Activated CD4-positive, alpha-beta T cell treated with anti-CD3 and anti-CD28 coated beads for 1 hour (primary cell): ENCODE data around the gene UCN2.
"Not testable (repeated sequence)": the region's sequence is repeated elsewhere in the genome, so short reads cannot be mapped to it uniquely, and the experiment has no call there.

Experiments used
- DNase-seq: peaks from one replicate; pipeline ENCODE4 v3.0.0-alpha.2; 2020

Gene UCN2

DNA sequence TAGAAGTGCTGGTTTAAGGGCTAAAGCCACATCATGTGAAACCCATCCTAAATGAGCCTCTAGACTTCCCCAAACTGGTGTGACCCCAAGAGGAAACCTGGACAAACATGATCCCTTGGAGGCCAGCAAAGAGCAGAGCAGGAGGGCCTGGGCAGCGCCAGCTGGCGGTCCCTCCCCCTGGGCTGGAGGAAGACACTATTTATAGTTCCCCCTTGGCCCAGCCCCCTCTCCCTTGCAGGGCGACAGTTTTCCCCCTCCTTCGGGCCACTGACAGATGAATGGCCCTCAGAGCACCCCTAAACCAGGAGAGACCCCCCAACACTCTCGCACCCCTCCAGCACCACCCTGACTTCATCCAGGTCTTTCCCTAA is 2.9 kb downstream of the UCN2 start:
- DNase-seq = no peak

DNA sequence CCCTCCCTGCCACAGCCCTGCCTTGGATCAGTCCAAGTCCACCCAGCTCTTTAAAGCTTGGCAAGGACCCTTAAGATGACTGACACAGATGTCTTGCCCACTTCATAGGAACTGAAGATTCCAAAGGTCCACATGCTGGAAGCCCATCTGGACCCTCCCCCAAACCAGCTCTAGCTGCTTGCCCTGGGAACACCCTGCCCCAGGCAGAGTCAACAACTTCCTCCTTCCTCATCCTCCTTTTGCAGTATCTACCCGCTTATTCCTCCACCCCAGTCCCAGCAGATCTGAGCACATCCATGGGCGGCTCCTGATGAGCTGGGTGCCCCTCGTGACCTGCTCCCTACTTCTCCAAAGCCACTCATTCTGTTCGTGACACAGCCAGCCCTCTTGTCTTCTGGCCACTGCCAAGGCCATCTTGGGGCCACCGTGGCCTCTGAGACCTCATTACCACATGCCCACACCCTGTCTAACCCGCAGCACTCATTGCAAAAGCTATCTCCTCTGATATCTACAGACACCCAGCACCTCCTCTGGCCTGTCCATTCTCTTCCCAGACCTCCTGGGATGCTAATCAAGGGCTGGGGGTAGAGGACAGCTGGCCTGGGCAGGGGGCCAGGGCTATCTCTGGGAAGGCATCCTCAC is 5.0 kb downstream of the UCN2 start:
- no peak for DNase-seq

DNA sequence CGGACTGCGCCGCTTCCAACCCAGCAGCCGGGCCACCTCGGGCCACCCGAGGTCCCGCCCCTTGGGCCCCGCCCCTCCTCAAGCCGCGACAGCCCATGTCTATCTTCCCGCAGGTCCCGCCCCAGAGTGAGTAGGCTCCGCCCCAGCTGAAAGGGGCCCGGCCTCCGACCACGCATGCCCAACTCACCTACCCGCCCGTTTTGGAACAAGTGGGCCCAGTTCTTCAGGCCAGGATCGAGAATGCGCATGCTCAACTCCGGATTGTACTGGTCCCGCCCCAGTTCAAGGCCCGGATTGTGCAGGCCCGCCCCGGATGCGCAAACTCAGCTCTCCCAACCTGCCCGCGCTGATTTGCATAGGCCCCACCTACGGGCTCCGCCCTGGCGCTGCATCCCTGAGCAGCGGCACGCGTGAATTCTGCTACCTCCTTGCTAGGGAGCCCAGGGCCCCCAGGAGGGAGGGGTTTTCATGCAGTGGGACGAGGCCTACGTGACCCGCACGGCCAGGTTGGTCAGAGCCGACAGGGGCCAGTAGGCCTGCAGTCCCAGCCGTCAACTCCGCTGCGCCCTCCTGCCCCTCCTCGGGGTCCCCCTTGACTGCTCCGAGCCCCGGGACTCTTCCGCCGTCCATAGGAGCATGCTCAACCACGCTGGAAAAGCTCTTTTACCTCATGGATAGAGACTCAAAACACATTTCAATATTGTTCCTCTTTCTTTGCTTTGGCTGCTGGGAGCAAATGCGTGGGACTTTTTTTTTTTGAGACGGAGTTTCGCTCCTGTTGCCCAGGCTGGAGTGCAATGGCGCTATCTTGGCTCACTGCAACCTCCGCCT is 6.6 kb downstream of the UCN2 start, which contains the start of gene PFKFB4:
TSS of gene PFKFB4 (minus strand) at position 8 of the 831 bp plus-strand sequence. CDS start 26 bp downstream, outside the sequence.
- DNase-seq = peak; percentile 99

DNA sequence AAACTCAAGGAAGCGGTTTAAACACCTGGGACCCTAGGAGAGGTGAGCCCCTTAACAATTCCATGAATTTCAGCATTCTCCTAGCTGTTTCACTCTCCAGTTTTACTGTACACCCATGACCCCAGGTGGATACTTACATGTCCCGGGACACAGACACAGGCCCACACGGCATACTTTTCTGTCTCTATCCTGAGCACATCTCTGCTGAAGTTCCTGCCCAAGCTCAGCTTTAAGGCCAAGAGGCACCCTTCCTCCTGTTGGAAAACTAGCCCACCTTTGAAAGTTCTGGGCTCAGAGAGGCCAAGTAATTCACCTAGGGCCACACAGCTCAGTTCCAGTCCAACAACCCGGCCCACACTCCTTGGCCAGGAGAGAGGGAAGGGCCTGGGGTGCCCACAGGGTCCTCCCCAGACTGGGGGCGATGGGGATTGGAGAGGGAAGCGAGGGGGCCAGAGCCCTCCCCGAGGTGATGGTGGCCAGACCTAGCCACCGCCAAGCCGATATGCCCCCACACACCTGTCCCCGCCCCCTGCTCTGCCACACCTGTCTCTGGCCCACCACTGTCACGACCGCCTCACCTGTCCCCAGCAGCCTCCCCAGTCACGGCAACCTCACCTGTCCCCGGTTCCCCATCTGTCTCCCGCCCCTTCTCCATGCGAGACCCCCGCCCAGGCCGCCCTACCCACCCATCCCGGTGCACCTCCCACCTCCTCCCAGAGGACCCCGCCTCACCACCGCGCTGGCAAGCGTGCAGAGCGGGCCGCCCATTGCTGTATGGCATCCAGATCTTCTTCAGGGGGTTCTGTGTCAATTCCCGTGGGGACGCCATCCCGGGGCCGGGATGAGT is 7.4 kb downstream of the UCN2 start:
- no peak for DNase-seq

DNA sequence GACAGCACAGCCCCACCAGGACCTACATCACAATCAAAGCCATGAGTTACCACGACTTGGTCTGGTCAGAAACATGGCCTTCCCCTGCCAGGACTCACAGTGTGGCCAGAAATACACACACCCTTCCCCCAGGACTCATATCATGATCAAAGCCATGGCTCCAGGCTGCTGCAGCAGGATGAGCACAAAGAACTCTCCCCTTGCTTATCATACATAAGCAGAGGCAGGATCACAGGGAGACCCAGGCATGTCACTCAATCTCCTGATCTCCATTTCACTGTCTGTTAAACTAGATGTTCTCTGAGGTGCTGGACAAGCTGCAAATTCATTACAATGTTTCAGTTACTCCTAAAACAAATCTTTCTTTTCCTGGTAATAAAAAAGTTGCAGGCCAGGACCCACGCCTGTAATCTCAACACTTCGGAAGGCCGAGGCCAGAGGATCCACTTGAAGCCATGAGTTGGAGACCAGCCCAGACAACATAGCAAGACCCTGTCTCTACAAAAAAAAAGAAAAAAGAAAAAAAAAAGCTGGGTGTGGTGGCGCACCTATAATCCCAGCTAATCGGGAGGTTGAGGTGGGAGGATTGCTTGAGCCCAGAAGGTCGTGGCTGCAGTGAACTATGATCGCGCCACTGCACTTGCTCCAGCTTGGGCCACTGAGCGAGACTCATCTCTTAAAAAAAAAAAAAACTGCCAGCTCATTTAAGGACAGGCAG is 8.2 kb downstream of the UCN2 start:
- no peak for DNase-seq

DNA sequence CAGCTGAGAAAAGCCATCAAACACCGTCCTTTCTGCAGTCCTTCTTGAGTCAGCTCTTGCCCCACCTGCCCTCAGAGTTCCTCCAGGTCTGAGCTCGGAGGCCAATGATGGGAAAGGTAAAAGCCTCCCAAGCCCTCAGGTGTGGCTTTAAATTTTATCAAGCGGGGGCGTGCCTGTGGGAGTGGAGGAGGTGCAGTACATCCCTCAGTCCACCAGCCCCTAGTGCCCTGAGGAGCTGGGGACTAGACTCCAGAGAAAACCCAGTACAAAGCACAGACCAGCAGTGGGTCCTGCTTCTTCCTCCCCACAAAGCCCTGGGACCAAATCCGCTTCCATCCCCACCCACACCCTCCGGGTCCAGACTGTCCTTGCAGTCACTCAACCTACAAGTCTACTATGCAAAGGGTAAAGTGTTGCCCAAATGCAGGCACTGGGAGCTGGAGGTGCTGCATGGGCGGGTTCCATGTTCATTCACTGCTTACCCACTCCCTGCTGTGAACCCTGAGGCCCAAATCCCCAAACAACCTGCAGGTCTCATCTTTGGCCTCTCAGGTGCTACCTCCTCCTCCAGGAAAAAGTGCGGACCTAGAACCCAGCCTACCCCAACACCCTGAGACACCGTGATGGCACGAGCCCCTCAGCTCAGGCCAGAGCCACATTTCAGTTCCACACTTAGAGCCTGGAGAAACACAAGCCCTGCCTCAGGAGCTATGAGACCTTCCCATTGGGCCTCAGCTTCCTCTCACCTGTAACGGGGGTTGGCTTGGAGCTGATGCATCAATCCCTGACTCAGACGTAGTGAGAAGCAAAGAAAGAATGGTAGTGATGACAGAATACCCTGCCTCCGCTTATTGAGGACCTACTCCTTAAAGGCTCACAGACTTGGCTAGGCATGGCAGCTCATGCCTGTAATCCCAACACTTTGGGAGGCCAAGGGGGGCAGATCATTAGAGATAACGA is 9.4 kb downstream of the UCN2 start:
- no peak for DNase-seq

DNA sequence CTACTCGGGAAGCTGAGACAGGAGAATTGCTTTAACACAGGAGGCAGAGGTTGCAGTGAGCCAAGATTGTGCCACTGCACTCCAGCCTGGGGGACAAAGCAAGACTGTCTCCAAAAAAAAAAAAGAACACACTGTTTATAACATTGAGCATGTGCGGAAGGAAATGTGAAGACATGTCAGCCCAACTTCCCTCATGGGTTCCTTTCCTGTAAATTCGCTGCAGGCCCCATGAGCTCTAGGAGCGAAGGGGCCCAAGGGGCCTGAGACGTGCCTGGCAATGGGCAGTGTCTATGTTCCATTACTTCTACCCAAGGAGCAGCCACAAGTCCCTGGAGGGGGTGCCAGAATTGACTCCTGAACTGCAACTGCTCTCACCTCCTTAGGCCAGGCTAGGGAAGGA is 10.2 kb downstream of the UCN2 start:
- DNase-seq = no peak

DNA sequence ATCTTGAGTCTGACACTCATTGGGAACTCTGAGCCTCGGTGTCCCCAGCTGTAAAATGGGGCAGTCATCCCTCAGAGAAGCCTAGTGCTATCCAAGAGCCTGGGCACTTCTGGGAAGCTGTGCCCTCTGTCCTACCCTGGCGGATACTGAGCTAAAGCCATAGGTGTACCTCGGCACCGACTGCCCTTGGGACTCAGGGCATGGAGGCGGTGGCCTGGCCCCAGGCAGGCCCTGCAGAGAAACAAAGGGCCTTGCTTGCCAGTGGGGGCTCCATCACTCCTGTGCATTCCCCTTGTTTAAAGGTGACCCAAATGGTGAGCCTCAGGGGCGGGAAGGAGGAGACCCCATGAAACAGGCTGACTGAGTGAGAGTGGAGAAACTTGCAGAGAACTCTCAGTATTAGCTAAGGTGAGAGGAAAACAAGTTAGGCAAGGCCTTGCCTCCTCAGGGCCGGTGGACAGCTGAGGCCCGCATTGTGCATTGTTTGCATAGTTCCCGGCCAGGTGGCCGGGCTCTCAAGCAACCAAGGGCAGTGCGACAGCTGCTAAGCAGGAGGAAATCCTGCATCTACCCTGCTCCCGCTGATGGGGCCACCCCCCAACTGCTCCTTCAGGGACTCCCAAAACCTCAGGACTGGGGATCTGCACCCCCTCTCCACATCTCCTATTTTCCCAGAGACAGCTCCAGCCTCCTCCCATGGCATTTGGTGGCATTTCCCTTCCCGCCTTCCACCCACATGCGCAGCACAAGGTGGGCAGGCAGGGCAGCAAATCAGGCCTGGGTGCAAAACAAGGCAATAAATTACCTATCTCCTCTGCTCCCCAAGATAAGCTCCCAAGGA is 11.2 kb downstream of the UCN2 start:
- no peak for DNase-seq

DNA sequence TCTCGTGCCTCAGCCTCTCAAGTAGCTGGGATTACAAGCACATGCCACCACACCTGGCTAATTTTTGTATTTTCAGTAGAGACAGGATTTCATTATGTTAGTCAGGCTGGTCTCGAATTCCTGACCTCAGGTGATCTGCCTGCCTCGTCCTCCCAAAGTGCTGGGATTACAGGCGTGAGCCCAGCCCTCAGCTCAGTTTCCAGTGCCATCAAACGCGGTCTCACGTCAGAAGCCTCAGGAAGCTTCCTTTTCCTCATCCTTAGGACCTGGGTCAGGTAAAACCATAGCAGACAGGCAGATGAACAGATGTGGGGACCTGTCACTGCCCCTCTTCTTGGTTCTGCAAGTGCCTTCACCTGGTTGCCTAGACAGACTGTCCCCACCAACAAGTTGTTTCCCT is 11.9 kb downstream of the UCN2 start:
- not testable (repeated sequence) for DNase-seq

DNA sequence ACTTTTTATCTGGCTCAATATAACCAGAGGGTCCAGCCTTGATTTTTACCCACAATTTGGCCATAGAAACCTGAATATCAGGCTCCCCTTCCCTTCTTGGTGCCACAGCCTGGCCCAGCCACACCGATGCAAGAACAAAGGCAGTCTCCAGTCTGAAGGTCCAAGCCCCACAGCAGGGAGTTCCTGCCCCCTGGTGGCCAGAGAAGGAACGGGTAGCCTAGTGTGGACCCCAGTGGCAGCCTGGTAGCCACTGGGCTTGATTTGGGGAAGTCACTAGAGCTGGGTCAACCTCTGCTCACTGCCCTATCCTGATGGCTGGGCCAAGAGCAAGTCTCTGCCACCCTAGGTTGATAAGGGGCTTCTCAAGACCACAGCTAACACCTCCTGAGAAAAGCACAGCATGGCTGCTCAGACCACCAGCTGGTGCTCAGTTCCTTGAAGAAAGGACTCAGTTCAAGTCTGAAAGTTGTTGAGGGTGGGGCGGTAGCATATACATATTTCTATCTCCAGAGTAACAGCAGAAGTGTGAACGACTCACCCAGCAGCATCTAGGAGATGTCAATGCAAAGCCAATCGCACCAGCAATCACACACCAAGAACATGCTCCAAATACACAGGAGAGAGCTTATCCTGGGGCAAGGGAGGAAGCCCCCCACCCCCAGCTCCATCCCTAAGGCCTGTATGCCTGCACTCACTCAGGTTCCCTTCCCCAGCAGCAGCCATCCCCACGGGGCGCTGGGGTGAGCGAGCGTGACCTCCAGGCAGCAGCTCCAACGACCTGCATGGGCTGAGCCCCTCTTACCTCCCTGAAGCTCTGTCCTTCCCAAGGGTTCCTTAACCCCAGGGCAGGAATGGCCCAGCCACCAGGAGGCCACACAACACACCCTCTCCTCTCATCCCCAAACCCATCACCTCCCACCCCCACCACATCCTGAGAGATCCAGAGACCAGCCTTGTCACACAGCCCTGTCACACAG is 14.6 kb downstream of the UCN2 start:
- DNase-seq = peak; percentile 75

DNA sequence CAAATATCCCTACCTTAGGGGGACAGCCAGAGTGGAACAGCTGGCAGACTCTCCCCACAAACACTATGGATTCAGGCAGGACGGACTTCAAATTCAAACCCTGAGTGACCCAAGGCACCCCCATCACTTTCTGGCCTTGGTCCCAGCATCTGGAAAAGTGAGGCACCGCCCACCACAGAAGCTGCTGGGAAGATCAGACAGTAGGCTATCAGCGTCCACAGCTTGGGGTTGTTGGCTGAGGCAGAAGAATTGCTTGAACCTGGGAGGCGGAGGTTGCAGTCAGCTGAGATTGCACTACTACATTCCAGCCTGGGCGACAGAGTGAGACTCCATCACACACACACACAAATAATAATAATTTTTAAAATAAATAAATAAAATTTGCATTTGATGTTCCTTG is 15.5 kb downstream of the UCN2 start:
- DNase-seq = no peak

DNA sequence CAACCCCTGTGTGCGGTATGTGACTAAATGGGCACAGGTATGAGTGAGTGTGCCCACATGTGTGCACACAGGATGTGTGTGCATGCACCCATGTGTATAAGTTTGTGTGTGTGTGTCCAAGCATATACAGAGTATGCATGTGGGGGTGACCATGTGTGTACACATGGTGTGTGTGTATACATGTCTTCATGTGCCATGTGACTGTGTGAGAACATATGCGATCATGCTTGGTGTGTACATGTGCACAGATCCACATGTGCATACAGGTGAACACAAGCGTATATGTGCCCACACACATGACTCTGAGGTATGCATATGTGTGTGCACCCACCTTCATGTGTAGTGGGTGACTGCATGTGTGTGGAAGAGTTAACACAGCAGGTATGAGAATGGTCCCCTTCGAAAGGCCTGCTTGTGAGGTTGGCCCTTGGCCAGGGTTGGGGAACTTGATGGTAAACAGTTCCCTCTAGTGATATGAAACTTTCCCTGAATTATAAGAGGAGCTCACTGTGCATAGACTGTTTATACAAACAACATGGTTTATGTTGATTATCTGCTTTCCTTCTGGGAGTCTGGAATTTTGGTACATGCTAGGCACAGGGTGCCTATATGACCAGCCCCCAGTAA is 17.3 kb downstream of the UCN2 start:
- no peak for DNase-seq

DNA sequence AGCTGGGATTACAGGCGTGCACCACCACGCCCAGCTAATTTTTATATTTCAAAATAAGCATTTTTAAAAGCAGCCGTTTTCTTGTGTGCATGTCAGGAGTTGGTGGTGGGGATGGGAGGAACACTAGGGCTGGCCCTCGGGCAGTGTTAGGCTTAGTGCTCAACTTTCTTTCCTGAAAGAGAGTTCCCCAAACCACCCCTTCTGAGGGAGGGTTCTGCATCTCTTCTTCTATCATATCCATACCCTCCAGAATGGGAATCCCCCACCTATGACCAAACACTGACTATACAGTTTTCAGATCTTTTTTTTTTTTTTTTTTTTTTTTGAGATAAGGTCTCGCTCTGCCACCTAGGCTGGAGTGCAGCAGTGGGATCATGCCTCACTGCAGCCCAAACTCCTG is 19.4 kb downstream of the UCN2 start:
- DNase-seq = no peak

DNA sequence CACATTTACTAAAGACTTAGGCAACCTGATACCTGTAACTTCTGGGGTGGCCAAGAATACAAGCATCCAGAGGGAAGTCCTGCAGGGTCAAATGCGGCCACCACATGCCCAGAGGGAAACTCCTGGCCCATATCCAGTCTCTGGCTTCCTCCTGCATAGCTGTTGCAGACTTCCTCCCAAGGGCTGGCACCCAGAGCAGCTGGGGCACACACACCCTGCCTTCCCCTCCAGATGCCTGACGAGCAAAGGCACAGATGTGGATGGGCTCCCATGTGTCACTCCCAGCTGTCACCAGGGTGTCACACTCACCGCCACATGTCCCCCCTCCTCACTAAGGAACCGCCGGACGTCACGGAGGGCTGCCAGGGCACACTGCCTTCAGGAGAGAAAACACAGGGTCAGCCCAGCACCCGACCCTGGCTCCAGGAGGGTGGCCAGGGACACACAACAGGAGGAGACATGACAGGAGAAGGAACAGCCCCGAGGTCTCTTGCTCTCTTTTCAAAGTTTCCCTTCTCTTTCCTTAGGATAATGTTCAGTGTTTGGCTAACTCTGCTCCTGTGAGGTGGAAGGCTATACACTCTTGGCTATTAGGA is 20.2 kb downstream of the UCN2 start:
- DNase-seq = no peak

DNA sequence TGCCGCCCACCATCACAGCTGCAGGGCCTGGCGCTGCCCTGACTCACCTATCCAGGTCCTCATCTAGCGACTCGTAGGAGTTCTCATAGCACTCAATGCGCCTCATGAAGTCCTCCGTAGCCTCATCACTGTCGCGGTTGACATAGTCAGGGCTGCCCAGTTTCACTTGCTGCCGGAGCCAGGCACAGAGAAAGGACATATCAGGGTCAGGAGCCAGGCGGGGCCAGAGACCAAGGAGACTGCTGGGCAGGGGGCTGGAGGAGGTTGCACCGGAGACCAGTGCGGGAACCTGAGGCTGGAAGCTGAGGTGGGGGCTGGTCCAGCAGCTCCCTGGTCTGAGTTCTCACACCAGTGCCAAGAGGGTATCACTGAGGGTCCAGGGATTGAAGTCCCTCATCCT is 25.1 kb downstream of the UCN2 start:
- DNase-seq = no peak

DNA sequence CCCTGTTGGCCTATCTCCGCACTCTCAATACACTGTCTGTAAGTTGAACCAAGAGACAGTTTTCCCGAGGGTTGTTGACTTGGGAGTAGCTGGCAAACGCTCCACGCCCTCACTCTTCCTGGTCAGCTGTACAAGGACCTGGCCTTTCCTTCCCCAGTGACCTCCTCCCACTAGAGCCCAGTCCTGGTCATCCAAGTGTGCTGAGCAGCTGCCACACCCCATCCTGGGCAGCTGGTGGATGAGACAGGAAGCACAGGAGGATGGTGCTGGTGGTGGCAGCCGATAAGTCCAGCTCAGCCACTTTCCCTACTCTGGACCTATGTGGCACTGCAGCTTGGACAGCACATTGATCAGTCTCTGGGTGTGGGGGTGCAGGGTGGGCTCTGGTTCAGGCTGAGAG is 26.8 kb downstream of the UCN2 start:
- no peak for DNase-seq

DNA sequence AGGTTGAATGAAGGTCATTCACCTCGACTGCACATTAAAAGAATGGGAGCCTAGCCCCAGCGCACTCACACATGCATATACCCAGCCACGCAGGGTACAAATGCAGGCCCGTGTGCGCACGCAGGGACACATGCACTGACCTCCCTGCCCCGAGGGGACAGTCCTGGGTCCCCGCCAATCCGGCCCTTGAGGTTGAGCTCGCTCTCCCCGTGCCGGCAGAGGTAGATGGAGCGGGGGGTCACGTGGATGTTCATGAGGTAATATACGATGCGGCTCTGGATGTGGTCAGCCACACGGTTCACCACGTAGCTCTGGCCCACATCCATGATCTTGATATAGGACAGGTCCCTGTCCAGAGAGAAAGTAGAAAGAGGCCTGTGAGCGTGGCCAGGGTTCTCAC is 27.5 kb downstream of the UCN2 start:
- no peak for DNase-seq

DNA sequence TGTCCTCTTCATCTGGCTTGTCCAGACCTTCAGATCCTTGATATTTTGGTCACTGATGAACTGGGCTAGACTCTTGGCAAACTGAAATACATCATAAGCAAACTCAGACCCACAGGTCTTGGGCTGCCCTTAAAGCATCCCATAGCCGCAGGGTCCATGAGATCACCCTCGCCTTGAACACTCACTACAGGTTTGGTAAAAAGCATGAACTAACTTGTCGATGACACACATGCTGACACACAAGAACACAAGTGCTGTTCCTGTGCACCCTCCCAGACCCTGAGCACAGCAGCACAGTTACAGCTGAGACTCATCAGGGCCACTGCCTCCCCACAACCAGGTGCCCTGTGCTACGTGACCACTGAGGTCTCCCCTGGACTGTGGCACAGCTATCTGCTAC is 28.0 kb downstream of the UCN2 start:
- DNase-seq = no peak

DNA sequence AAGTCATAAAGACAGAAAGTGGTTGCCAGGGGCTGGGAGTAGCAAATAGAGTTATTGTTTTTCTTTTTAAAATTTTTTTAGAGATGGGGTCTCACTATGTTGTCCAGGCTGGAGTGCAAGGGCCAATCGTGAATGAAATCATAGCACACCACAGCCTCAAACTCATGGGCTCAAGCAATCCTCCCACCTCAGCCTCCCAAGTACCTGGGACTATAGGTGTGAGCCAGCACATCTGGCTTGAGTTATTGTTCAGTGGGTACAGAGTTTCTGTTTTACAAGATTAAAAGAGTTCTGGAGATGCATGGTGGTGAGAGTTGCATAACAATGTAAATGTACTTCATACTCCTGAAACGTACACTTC is 30.6 kb downstream of the UCN2 start:
- DNase-seq = no peak
